GM21515 (cell line): ENCODE measurements around the gene LARP4B.

ENCODE experiments used
- ATAC-seq: cut with Tn5 transposase; IDR thresholded peaks from one replicate; pipeline ENCODE4 v1.9.1; 2021; ENCODE audit not compliant: unreplicated experiment

Gene LARP4B

DNA sequence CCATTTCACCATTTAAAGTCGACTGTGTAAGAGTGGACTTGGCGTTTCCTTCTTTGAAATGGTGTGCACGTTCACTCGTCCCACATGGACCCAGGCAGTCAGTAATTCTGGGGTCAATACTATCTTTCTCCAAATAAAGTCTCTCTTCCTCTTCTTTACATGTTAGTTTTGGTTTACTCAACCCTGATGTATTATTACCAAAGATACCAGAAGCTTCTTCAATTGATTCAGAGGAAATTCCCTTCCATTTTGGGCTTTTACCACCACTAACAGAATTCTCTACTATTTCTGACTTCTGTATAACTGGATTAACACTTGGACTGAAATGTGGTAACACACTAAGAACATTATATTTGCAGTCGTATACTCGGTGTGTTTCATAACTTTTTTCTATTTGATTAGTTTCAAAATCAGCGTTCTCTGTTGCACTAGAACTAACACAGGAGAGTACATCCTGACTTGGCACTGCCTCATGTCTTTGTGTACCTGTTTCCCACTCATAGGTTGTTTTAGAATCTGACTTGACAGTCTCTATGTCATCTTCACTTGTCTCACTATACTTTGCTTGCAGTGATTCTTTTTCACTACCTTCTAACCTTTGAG is 60.8 kb downstream of the LARP4B start:
- no peak for ATAC-seq

DNA sequence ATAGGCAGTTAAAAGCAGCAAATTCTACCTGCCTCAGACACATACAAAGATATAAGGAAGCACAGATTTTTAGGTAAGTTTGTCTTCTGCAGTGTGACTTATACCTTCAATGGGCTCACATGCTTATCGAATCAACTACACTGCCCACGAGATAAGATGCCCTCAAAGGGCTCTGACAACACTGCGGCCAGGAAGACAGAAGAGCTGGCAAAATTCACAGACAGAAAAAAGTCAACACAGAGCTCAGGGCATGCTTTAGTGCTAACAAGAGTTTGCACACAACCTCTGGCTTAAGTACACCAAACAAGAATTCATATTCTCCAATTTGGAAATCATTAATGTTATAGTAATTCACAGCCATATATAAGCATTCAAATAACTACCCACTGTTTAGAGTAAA is 62.3 kb downstream of the LARP4B start:
- no peak for ATAC-seq

- ATAC-seq: no peak
Observed at GRCh38 chr10:867807-868206, 63.7 kb downstream of the LARP4B start.

GRCh38 chr10:866577-866941 is 64.9 kb downstream of the LARP4B start:
- no peak for ATAC-seq

DNA sequence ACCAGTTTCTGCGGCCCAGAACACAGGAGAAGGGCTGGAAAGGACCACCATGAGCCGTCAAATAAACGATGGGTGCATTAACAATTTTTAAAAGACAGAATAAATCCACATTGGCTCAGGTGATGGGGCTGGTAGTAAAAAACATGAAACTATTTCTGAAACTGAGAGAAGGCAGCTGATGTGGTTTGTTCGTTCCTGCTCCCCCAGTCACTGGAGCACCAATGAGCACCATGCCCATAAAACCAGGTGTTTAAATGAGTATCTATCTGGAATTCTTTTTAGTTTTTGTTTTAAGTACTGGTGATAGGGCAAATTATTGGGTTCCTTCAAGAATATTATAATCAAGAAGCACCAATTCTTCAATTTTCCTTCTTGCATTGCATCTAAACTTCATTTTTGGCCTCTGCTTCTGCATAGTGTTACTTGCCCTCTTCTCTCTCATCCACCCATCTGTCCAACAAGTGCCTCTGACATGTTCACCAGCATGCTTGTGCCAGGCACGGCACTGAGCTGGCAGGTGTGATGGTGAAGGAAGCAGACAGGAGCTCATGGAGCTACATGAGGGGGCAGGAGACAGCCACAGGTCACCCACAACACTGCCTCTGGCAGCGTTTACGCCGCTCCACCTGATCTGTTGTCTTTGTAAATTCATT is 65.5 kb downstream of the LARP4B start:
- no peak for ATAC-seq

GRCh38 chr10:865257-865656 is 66.2 kb downstream of the LARP4B start:
- no peak for ATAC-seq

DNA sequence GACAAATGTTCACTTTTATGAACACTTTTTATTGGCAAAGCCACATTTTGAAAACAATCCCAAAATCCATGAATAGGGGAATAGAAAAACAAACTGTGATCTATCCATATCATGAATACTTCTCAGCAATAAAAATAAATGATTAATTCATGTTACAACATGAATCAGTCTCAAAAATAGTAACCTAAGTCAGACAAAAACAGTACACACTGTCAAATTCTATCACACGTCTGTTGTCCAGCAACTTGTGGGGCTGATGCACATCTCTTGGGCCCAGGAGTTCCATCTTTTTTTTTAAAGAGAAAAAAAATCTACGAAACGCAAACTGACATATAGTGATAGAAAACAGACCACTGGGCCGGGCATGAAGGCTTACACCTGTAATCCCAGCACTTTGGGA is 71.0 kb downstream of the LARP4B start:
- ATAC-seq: no peak

- ATAC-seq: no peak
Observed at GRCh38 chr10:856416-857157, 74.9 kb downstream of the LARP4B start.

- ATAC-seq: no peak
Observed at GRCh38 chr10:855671-856070, 75.8 kb downstream of the LARP4B start.

DNA sequence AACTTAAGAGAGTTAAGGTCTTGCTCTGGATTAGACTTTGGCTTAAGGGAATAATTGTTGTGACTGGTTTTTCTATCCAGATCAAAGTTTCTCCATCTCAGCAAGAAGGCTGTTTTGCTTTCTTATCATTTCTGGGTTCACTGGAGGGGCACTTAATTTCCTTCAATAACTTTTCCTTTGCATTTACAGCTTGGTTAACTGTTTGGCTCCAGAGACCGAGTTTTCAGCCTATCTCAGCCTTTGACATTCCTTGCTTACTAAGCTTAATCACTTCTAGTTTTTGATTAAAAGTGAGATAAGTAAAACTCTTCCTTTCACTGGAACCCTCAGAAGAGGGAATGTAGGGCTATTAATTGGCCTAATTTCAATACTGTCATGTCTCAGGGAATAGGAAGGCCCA is 76.4 kb downstream of the LARP4B start:
- ATAC-seq: no peak

- no peak for ATAC-seq
Observed at GRCh38 chr10:853017-853416, 78.5 kb downstream of the LARP4B start.

GRCh38 chr10:852386-852785 is 79.1 kb downstream of the LARP4B start:
- ATAC-seq: peak; percentile 28

DNA sequence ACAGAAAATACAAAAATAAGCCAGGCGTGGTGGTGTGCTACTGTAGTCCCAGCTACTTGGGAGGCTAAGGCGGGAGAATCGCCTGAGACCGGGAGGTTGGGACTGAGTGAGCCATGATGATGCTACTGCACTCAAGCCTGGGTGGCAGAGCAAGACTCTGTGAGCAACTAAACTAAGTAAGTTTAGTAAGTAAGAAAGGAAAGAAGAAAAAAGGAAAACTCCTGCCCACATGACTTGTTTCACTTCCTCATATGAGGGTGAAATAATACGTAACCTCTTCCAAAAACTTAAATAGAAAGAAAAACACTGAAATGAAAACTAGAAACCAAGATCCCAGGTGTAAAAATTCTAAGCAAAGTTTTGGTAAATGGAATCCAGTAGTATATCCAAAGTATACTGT is 79.6 kb downstream of the LARP4B start:
- peak; percentile 81 for ATAC-seq

GRCh38 chr10:850093-850492 is 81.4 kb downstream of the LARP4B start:
- no peak for ATAC-seq

GRCh38 chr10:847868-848267 is 83.6 kb downstream of the LARP4B start:
- ATAC-seq: no peak

DNA sequence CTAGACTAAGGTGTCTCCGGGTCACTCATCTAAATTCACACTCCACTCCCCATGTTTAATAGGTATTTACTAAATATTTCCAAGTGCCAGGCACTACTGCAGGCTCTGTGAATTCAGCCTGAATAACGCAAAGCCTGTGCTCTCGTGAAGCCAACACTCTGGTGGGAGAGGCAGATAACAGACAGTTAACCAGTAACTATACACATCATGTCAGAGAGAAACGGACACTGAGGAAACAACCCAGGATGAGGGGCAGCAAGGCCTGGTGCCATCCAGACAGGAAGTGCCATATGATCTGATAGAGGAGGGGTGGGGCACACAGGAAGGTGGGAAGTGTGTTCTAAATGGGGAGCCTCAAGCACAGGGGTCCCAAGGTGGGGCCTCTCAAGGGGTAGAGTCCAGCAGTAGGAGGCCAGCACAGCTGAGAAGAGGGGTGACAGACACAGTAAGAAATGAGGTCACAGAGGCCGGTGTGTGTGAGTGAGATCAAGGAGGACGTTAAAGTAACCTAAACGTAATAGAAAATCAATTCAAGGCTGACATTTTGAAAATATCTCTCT is 85.3 kb downstream of the LARP4B start:
- ATAC-seq: no peak

DNA sequence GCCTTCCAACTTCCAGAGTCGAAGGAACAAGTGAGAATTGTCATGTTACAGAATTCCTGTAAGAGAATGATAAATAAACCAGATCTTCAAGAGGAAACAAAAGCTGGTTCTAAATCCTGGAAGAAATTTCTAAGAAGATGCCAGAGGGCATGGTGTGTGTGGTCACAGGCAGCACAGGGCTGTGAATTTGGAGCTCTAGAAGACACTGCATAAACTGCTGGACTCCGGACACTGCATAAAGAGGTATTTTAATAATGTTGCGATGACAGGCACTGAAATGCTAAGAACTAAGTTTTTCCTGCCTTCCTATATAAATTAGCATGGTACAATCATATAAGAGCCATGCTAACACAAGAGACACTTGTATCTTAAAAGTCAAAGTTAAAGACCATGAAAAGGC is 86.0 kb downstream of the LARP4B start:
- no peak for ATAC-seq

- ATAC-seq: no peak
Observed at GRCh38 chr10:844552-844951, 87.0 kb downstream of the LARP4B start.

- no peak for ATAC-seq
Observed at GRCh38 chr10:843703-844102, 87.8 kb downstream of the LARP4B start.

GRCh38 chr10:842795-843194 is 88.7 kb downstream of the LARP4B start:
- ATAC-seq: no peak

DNA sequence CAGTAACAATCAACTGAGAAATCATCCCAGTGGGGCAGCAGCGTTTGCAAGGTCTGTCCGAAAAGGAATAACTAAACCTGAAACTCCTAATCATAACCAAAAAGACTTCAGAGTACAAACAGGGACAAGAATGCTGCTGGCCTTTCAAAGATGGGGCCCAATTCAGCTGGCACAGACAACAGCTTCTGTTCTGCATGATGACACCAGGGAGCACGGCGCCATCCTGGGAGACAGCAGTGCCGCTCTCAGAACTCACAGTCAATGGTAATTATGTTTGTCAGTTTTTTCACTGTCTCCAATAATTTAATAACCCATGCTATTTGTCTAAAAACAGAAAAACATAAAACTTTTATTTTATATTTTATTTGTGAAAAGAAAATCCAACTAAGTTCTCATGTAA is 90.0 kb downstream of the LARP4B start:
- no peak for ATAC-seq

- ATAC-seq: no peak
Observed at GRCh38 chr10:839550-840205, 91.8 kb downstream of the LARP4B start.
